Hepatocyte (in vitro differentiated cells): ENCODE measurements around the gene KRTAP10-3. TPM values are rescaled to one million over a fixed set of nuclear protein-coding genes. Genes with fewer than 3 reads are reported as not detected.

Experiments
- DNase-seq: peaks from one replicate; pipeline ENCODE4 v3.0.0-alpha.2; 2016; ENCODE audit warnings: low spot score
- H2AFZ ChIP-seq: fragments of 200-600 bp; sonication (generic); 2 replicates; pipeline ENCODE4 v1.6.0; 2016; ENCODE audit warnings: antibody characterized with exemption, mild to moderate bottlenecking
- H3K27ac ChIP-seq: fragments of 200-600 bp; sonication (generic); 2 replicates; pipeline ENCODE4 v1.5.1; 2016; ENCODE audit warnings: mild to moderate bottlenecking
- H3K27me3 ChIP-seq: fragments of 200-600 bp; sonication (generic); 2 replicates; pipeline ENCODE4 v1.6.1; 2016
- H3K36me3 ChIP-seq: fragments of 200-600 bp; sonication (generic); replicated peaks from 2 replicates; pipeline ENCODE4 v1.5.1; 2016; ENCODE audit warnings: low read depth; ENCODE audit not compliant: insufficient read depth
- H3K4me1 ChIP-seq: fragments of 200-600 bp; sonication (generic); 2 replicates; pipeline ENCODE4 v1.5.1; 2016; ENCODE audit warnings: mild to moderate bottlenecking, moderate library complexity; ENCODE audit not compliant: insufficient read depth
- H3K4me2 ChIP-seq: fragments of 200-600 bp; sonication (generic); 2 replicates; pipeline ENCODE4 v1.6.0; 2016
- H3K4me3 ChIP-seq: fragments of 200-600 bp; sonication (generic); 2 replicates; pipeline ENCODE4 v1.5.1; 2016; ENCODE audit warnings: mild to moderate bottlenecking
- H3K79me2 ChIP-seq: fragments of 200-600 bp; sonication (generic); 2 replicates; pipeline ENCODE4 v1.6.0; 2017; ENCODE audit warnings: mild to moderate bottlenecking
- H3K9me2 ChIP-seq: fragments of 200-600 bp; sonication (generic); replicated peaks from 2 replicates; pipeline ENCODE4 v1.6.0; 2017; ENCODE audit warnings: mild to moderate bottlenecking; ENCODE audit not compliant: insufficient read depth
- H3K9me3 ChIP-seq: fragments of 200-600 bp; sonication (generic); 2 replicates; pipeline ENCODE4 v1.5.1; 2016; ENCODE audit warnings: low read depth, mild to moderate bottlenecking
- H4K20me1 ChIP-seq: fragments of 200-600 bp; sonication (generic); 2 replicates; pipeline ENCODE4 v1.6.0; 2016; ENCODE audit warnings: mild to moderate bottlenecking; ENCODE audit not compliant: insufficient read depth, poor library complexity, severe bottlenecking
- CTCF ChIP-seq: fragments of 200-600 bp; sonication (generic); IDR thresholded peaks from 2 replicates; pipeline ENCODE4 v1.5.1; 2016; ENCODE audit warnings: antibody characterized with exemption, mild to moderate bottlenecking; ENCODE audit not compliant: poor library complexity
- EZH2 ChIP-seq: fragments of 200-600 bp; sonication (generic); IDR thresholded peaks from 2 replicates; pipeline ENCODE4 v1.6.1; 2016; ENCODE audit warnings: antibody characterized with exemption, mild to moderate bottlenecking, borderline replicate concordance
- EZH2phosphoT487 ChIP-seq: fragments of 200-600 bp; sonication (generic); IDR thresholded peaks from one replicate; pipeline ENCODE4 v1.6.1; 2018; ENCODE audit warnings: antibody characterized with exemption, mild to moderate bottlenecking, low read depth, moderate library complexity; ENCODE audit not compliant: unreplicated experiment, severe bottlenecking
- WGBS: methylation state at CpG from one replicate; pipeline ENCODE4 v1.1.6; 2016; ENCODE audit warnings: low lambda C conversion rate; ENCODE audit errors: missing lambda C conversion rate; 5-methylcytosine and 5-hydroxymethylcytosine counted together
- polyA plus RNA-seq: library from polyadenylated mRNA; unstranded; fragments of >200 nt; fragmentation: Nextera tagmentation; extraction: Ambion mirVana; gene quantifications from 2 replicates; pipeline ENCODE4 v1.2.1, GENCODE V29; 2016
- total RNA-seq: library from RNA; depleted of rRNA; stranded (reverse); fragments of >200 nt; gene quantifications from 2 replicates; pipeline ENCODE4 v1.2.3, GENCODE V29; 2014

Gene KRTAP10-3
- total and polyA plus RNA-seq, 2 experiments from 2014 or later = not detected

DNA sequence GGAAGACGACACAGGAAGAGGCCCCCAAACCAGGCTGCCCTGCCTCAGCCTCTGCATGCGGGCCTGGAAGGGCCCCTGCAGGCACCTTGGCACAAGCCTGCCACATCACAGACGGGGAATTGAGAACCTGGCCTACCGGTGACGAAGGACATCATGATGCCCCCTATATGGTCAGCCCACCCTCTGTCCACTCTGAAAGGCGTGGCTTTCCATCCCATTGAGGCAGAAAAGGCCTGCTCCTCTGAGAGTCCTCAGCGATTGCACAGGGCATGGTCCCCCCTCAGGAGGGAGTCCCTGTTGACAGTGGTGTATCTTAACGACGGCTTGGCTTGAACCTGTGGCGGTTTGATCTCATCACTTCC is 30.0 kb downstream of the KRTAP10-3 start:
- TF ChIP-seq EZH2 (no peak), CTCF (no peak), EZH2phosphoT487 (no peak)
- 90% methylated on average over 10 of the region's 10 CpGs for WGBS
- H3K27me3 ChIP-seq = no peaks in the 10 kb centered on the region

DNA sequence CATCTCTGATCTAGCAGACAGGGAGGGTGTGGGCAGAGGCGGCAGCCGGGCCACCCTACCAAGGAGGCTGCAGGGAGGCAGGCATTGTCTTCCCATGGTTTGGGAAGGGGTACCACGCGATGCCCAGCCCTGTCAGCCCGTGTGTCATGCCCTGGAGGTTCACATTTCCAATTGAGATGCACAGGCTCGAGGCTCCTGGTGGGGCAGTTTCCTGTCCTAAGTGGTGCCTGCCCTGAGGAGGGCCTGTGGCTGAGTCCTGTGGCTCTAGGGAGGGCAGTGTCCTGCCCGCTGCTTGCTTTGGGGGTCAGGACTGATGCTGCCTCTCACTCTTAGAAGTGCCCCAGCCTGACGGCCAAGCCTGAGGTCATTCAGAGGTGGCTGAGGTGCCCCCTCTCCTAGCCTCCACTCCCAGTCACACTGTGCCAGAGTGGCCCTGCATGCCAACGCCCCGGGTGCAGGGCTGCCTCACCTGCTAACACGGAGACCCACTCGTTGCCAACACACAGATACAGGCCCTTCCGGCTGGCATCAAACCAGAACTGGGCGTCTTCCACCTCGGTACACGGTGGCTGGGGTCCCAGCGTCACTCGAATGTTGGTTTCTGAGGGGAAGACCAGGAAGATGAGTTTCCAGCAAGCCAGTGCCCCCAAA is 30.5 kb downstream of the KRTAP10-3 start:
- H3K9me3 ChIP-seq = no peaks in the 10 kb centered on the region
- H3K9me2 ChIP-seq = no peaks in the 10 kb centered on the region
- no peak for DNase-seq
- H3K27ac ChIP-seq = no peak overlapping the region
- no peak for TF ChIP-seq CTCF
- no peak for TF ChIP-seq EZH2phosphoT487
- TF ChIP-seq EZH2 = no peak
- no peaks in the 10 kb centered on the region for H3K36me3 ChIP-seq
- no peaks in the 10 kb centered on the region for H3K27me3 ChIP-seq
- H3K4me2 ChIP-seq = no peak overlapping the region
- no peak overlapping the region for H2AFZ ChIP-seq
- no peaks in the 10 kb centered on the region for H3K4me1 ChIP-seq
- WGBS = 90% methylated on average over 18 of the region's 18 CpGs
- H3K79me2 ChIP-seq = no peaks in the 10 kb centered on the region
- no peaks in the 10 kb centered on the region for H4K20me1 ChIP-seq
- no peak overlapping the region for H3K4me3 ChIP-seq

More for the DNA sequence above, 30.0 kb downstream of the KRTAP10-3 start:
- Histone ChIP-seq H4K20me1 (no peaks in the 10 kb centered on the region), H3K4me1 (no peaks in the 10 kb centered on the region), H3K4me3 (no peak overlapping the region), H3K9me3 (no peaks in the 10 kb centered on the region), H3K36me3 (no peaks in the 10 kb centered on the region), H3K9me2 (no peaks in the 10 kb centered on the region), H3K27ac (no peak overlapping the region), H2AFZ (no peak overlapping the region), H3K79me2 (no peaks in the 10 kb centered on the region), H3K4me2 (no peak overlapping the region)
- DNase-seq = no peak

DNA sequence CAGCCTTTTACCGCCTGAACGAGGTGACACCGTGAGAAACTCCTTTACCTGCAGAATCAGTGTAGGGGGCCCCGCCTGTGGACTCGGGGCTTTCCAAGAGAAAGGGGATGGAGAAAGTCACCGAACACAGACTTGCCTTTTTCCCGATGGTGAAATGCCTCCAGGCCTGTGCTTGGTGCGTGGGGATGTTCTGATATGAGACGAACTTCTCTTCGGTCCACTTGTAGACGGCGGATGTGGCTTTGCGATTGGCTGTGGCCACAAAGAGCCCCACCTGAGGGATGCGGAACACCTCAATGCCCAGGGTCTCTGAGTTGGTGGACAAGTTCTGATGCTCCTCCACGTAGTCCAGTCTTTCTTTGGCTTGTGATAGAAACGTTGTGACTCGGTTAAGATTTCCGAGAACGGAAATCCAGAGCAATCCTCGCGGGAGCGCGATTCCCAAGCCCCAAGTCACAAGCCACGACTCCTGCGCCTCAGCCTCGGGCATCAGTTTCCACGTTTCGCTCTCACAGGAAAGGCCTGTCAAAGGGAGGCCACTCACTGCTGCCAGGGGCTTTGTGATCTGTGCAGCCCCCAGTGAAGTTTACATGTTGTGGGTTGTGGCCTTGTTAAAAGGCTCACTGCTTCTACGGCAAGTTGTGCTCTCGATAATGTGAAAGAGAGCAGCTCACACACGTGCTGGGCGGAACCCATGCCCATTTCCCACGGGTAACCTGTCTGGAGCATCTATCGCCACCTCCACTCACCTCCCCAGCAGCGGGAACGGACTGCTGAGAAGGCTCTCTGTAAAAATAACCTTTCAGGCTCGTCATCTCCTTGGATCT is 31.2 kb downstream of the KRTAP10-3 start:
- Histone ChIP-seq H3K9me2 (no peaks in the 10 kb centered on the region), H3K27me3 (no peaks in the 10 kb centered on the region), H3K36me3 (no peaks in the 10 kb centered on the region), H2AFZ (no peak overlapping the region), H3K9me3 (no peaks in the 10 kb centered on the region), H3K4me1 (no peaks in the 10 kb centered on the region), H4K20me1 (no peaks in the 10 kb centered on the region), H3K27ac (no peak overlapping the region), H3K4me2 (no peak overlapping the region), H3K79me2 (no peaks in the 10 kb centered on the region), H3K4me3 (no peak overlapping the region)
- no peak for DNase-seq
- TF ChIP-seq CTCF (no peak), EZH2 (no peak), EZH2phosphoT487 (no peak)
- 95% methylated on average over 36 of the region's 37 CpGs for WGBS
